Mesendoderm (in vitro differentiated cells): ENCODE data around the gene PEMT. TPM values are rescaled to one million over a fixed set of nuclear protein-coding genes. Genes with fewer than 3 reads are reported as not detected.
A peak's percentile ranks its signal among the peaks of the same experiment; 100 is the strongest.
"Not testable (repeated sequence)": the region's sequence is repeated elsewhere in the genome, so short reads cannot be mapped to it uniquely, and the experiment has no call there.

Source experiments
- DNase-seq: peaks from one replicate; pipeline ENCODE4 v3.0.0; 2013
- H2AK5ac ChIP-seq: 2 replicates; pipeline ENCODE4 v1.6.1; 2013; ENCODE audit warnings: low read length, inconsistent platforms
- H2BK120ac ChIP-seq: 2 replicates; pipeline ENCODE4 v1.6.1; 2013; ENCODE audit warnings: low read depth, mild to moderate bottlenecking, low read length, moderate library complexity, mixed read lengths
- H2BK15ac ChIP-seq: replicated peaks from 2 replicates; pipeline ENCODE4 v1.6.1; 2013; ENCODE audit warnings: low read depth, mild to moderate bottlenecking, moderate library complexity
- H2BK5ac ChIP-seq: 2 replicates; pipeline ENCODE4 v1.6.1; 2013; ENCODE audit warnings: low read length, inconsistent platforms
- H3K18ac ChIP-seq: 2 replicates; pipeline ENCODE4 v1.6.1; 2013; ENCODE audit warnings: mild to moderate bottlenecking, low read length, mixed read lengths
- H3K23ac ChIP-seq: one replicate; pipeline ENCODE4 v1.6.1; 2013; ENCODE audit warnings: low read length
- H3K27ac ChIP-seq: 2 replicates; pipeline ENCODE4 v1.5.1; 2013; ENCODE audit warnings: low read depth, mild to moderate bottlenecking, inconsistent platforms, low read length, moderate library complexity
- H3K27me3 ChIP-seq: 2 replicates; pipeline ENCODE4 v1.6.1; 2013; ENCODE audit warnings: low read length, control low read depth, mild to moderate bottlenecking, inconsistent platforms; ENCODE audit not compliant: insufficient read depth, poor library complexity
- H3K36me3 ChIP-seq: 2 replicates; pipeline ENCODE4 v1.6.1; 2013; ENCODE audit warnings: low read length, inconsistent platforms; ENCODE audit not compliant: control insufficient read depth, insufficient read depth
- H3K4ac ChIP-seq: one replicate; pipeline ENCODE4 v1.6.1; 2013; ENCODE audit warnings: low read depth, mild to moderate bottlenecking, low read length, moderate library complexity
- H3K4me1 ChIP-seq: 2 replicates; pipeline ENCODE4 v1.6.1; 2013; ENCODE audit warnings: low read depth, low read length, inconsistent platforms; ENCODE audit not compliant: control insufficient read depth
- H3K4me2 ChIP-seq: 2 replicates; pipeline ENCODE4 v1.6.1; 2013; ENCODE audit warnings: low read length
- H3K4me3 ChIP-seq: 2 replicates; pipeline ENCODE4 v1.5.1; 2013; ENCODE audit warnings: mild to moderate bottlenecking, low read length
- H3K56ac ChIP-seq: one replicate; pipeline ENCODE4 v1.6.1; 2013; ENCODE audit warnings: low read length
- H3K79me1 ChIP-seq: 2 replicates; pipeline ENCODE4 v1.6.1; 2013; ENCODE audit warnings: low read length, inconsistent platforms
- H3K79me2 ChIP-seq: 2 replicates; pipeline ENCODE4 v1.6.1; 2013; ENCODE audit warnings: mild to moderate bottlenecking, low read length; ENCODE audit not compliant: control insufficient read depth, insufficient read depth
- H3K9ac ChIP-seq: 2 replicates; pipeline ENCODE4 v1.6.1; 2013; ENCODE audit warnings: low read length, inconsistent platforms
- H4K5ac ChIP-seq: one replicate; pipeline ENCODE4 v1.6.1; 2013; ENCODE audit warnings: low read length
- H4K8ac ChIP-seq: one replicate; pipeline ENCODE4 v1.6.1; 2013; ENCODE audit warnings: low read depth, mild to moderate bottlenecking, control low read depth, low read length, moderate library complexity
- WGBS: extraction: QIAGEN DNeasy Blood & Tissue Kit; methylation state at CpG from one replicate; pipeline ENCODE4 v1.1.7; 2013; ENCODE audit warnings: low lambda C conversion rate, missing lambda C conversion rate; ENCODE audit not compliant: insufficient coverage; ENCODE audit errors: extremely low coverage; 5-methylcytosine and 5-hydroxymethylcytosine counted together
- polyA plus RNA-seq, 2 experiments: library from polyadenylated mRNA; stranded (reverse); fragments of 200-250 nt; gene quantifications; one replicate each; pipeline ENCODE4 v1.2.3, GENCODE V29; 2013

Gene PEMT, protein sequence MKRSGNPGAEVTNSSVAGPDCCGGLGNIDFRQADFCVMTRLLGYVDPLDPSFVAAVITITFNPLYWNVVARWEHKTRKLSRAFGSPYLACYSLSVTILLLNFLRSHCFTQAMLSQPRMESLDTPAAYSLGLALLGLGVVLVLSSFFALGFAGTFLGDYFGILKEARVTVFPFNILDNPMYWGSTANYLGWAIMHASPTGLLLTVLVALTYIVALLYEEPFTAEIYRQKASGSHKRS
- polyA plus RNA-seq (2013, experiment 1 of 2), result 32.2 TPM
- 34.1 TPM for polyA plus RNA-seq (2013, experiment 2 of 2)

DNA sequence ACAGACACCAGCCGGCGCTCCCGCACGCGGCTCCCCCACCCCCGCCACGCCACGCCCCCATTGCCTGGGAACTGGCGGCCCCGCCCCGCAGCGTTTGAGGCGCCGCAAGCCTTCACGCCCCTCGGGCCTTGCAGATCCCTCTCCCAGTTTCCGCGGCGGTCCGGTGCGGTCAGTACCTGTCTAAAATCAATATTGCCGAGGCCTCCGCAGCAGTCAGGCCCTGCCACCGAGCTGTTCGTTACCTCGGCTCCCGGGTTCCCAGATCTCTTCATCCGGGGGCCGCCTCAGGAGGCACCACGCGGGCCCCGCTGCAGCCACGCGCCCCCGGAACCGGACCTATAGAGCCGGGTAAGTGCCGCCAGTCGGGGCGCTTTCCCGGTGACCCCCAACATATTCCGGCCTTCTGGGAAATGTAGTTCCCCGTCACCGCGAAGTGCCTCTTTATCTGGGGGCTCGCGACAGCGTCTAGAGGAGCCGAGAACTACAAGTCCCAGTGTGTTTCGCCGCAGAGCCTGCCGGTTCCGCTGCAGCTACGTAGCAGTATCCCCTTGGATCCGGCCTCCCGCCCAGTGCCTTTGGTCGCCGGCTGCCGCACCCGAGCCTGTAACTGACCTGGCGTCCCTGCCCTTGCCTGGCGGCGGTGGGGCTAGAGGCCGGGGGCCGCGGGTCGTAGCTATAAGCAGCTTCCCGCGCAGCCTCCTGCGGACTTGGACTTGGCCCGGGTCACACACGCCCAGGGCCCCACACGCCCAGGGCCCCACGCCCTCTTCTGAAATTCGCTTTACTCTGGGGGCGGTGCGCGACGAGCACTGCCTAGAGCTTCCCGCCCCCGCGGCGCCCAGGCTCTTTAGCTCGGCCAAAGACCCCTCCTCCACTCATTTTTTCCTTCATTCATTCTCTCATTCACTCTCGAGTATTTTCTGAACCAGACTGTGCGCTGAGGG is at the start of gene PEMT:
TSS of gene PEMT (minus strand) at position 354 of the 944 bp plus-strand sequence. CDS start at position 272, 82 bp downstream.
- Histone ChIP-seq H3K23ac (peak within 1 kb of the TSS; percentile 97), H2BK15ac (no peak within 1 kb of the TSS), H4K8ac (peak within 1 kb of the TSS; percentile 95), H3K4ac (peak within 1 kb of the TSS; percentile 63), H3K18ac (peak within 1 kb of the TSS; percentile 98), H2BK120ac (peak within 1 kb of the TSS; percentile 73), H3K4me1 (peaks cover 6% of the 10 kb centered on the region), H3K9ac (peak within 1 kb of the TSS; percentile 99), H3K56ac (peak within 1 kb of the TSS; percentile 100), H3K27ac (peak within 1 kb of the TSS; percentile 93), H3K79me1 (peaks cover 9% of the 10 kb centered on the region), H2BK5ac (no peak within 1 kb of the TSS), H3K36me3 (no peaks in the 10 kb centered on the region), H3K79me2 (peaks cover 8% of the 10 kb centered on the region), H3K4me2 (peak within 1 kb of the TSS; percentile 100), H4K5ac (no peak within 1 kb of the TSS), H3K4me3 (peak within 1 kb of the TSS; percentile 93), H3K27me3 (no peaks in the 10 kb centered on the region), H2AK5ac (peak within 1 kb of the TSS; percentile 96)
- DNase-seq, result peak; percentile 99
- WGBS, result no CpG with 5 or more reads among the region's 86 CpGs

DNA sequence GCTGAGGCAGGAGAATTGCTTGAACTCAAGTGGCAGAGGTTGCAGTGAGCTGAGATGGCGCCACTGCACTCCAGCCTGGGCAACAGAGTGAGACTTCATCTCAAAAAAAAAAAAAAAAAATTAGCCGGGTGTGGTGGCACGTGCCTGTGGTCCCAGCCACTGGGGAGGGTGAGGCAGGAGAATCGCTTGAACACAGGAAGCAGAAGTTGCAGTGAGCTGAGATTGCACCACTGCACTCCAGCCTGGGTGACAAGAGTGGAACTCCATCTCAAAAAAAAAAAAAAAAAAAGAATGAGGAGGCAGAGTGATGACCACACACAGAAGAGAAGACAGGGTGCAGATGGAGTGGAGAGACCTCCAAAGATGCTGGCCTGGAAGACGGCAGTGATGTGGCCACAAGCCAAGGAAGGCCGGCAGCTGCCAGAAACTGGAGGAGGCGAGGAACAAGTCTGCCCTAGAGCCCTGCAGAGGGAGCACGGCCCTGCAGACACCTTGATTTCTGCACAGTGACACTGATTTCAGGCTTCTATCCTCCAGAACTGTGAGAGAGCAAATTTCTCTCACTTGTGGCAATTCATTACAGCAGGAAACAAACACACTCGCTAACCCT is 48.3 kb upstream of the PEMT start:
- H3K27ac ChIP-seq, H3K4ac ChIP-seq, H3K79me2 ChIP-seq, H2BK5ac ChIP-seq, H3K9ac ChIP-seq, H2AK5ac ChIP-seq, H2BK15ac ChIP-seq, H2BK120ac ChIP-seq, H3K36me3 ChIP-seq, H3K27me3 ChIP-seq, H3K4me3 ChIP-seq, H4K5ac ChIP-seq, H3K18ac ChIP-seq, H3K79me1 ChIP-seq, H4K8ac ChIP-seq, H3K23ac ChIP-seq, DNase-seq, H3K56ac ChIP-seq, H3K4me1 ChIP-seq, H3K4me2 ChIP-seq: not testable (repeated sequence)
- WGBS, result no CpG with 5 or more reads among the region's 9 CpGs

DNA sequence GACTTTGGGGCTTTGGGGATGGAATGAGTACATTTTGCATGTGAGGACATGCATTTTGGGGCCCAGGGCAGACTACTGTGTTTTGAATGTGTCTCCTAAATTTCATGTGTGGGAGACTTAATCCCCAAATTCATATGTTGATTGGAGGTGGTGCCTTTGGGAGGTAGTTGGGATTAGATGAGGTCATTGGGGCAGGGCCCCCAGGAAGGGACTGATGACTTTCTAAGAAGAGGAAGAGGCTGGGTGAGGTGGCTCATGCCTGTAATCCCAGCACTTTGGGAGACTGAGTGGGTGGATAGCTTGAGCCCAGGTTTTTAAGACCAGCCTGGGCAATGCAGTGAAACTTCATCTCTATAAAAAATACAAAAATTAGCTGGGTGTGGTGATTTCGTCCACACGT is 47.0 kb upstream of the PEMT start:
- no peak overlapping the region for H3K56ac ChIP-seq
- H3K79me2 ChIP-seq, result no peaks in the 10 kb centered on the region
- H3K79me1 ChIP-seq, result no peaks in the 10 kb centered on the region
- H3K27me3 ChIP-seq, result no peaks in the 10 kb centered on the region
- no peaks in the 10 kb centered on the region for H3K4me1 ChIP-seq
- H2BK120ac ChIP-seq, result no peak overlapping the region
- H3K4me3 ChIP-seq, result no peak overlapping the region
- no peak for DNase-seq
- no peak overlapping the region for H4K8ac ChIP-seq
- no peaks in the 10 kb centered on the region for H3K36me3 ChIP-seq
- no peak overlapping the region for H3K23ac ChIP-seq
- no peak overlapping the region for H2BK15ac ChIP-seq
- no peak overlapping the region for H3K18ac ChIP-seq
- no peak overlapping the region for H3K9ac ChIP-seq
- H3K4me2 ChIP-seq, result no peak overlapping the region
- no peak overlapping the region for H2BK5ac ChIP-seq
- H3K4ac ChIP-seq, result no peak overlapping the region
- no CpG with 5 or more reads among the region's 2 CpGs for WGBS
- no peak overlapping the region for H2AK5ac ChIP-seq
- H4K5ac ChIP-seq, result no peak overlapping the region
- no peak overlapping the region for H3K27ac ChIP-seq

DNA sequence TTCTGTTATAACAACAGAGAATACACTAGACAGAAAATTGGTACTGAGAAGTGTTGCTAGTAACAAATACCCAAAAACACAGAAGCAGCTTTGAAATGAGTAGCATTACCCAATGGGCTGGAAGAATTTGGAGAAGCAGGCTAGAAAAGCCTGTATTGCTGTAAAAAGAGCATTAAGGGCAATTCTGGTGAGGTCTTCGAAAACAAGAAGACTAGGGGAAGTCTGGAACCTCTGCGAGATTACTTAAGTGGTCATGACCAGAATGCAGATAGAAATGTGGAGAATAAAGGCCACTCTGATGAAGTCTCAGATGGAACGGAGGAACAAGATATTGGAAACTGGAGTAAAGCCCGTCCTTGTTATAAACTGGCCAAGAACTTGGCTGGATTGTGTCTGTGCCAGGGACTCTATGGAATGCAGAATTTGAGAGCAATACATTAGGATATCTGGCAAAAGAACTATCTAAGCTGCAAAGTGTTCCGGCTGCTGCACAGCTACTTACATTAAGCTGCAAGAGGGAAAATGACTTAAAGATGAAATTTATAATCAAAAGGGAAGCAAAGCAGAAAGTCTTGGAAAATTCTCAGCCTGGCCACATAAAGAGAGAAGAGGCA is 44.9 kb upstream of the PEMT start:
- H3K36me3 ChIP-seq, result no peaks in the 10 kb centered on the region
- no peaks in the 10 kb centered on the region for H3K79me1 ChIP-seq
- no peaks in the 10 kb centered on the region for H3K79me2 ChIP-seq
- no peak overlapping the region for H2BK5ac ChIP-seq
- H2AK5ac ChIP-seq, result no peak overlapping the region
- H3K4me3 ChIP-seq, result no peak overlapping the region
- H2BK120ac ChIP-seq, result no peak overlapping the region
- H4K8ac ChIP-seq, result no peak overlapping the region
- no peak overlapping the region for H3K23ac ChIP-seq
- H3K18ac ChIP-seq, result no peak overlapping the region
- H3K27me3 ChIP-seq, result no peaks in the 10 kb centered on the region
- no peaks in the 10 kb centered on the region for H3K4me1 ChIP-seq
- no peak overlapping the region for H2BK15ac ChIP-seq
- WGBS, result no CpG with 5 or more reads among the region's 5 CpGs
- H3K9ac ChIP-seq, result no peak overlapping the region
- no peak for DNase-seq
- H3K4ac ChIP-seq, result no peak overlapping the region
- H3K27ac ChIP-seq, result no peak overlapping the region
- no peak overlapping the region for H3K4me2 ChIP-seq
- H4K5ac ChIP-seq, result no peak overlapping the region
- H3K56ac ChIP-seq, result no peak overlapping the region

DNA sequence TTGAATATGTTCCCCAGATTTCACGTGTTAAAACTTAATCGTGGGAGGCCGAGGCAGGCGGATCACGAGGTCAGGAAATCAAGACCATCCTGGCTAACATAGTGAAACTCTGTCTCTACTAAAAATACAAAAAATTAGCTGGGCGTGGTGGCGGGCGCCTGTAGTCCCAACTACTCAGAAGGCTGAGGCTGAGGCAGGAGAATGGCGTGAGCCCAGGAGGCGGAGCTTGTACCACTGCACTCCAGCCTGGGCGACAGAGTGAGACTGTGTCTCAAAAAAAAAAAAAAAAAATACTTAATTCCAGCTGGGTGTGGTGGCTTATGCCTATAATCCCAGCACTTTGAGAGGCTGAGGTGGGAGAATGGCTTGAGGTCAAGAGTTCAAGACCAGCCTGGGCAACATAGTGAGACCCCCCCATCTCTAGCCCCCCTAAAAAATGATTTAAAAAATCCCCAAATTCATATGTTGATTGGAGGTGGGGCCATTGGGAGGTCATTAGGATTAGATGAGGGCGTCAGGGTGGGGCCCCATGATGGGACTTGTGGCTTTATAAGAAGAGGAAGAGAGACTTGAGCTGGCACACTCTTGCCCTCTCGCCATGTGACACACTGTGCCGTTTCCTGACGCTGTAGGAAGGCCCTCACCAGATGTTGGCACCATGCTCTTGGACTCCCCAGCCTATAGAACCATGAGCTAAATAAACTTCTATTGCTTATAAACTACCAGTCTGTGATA is 44.2 kb upstream of the PEMT start:
- H3K18ac ChIP-seq, H3K27me3 ChIP-seq, H3K9ac ChIP-seq, H2BK5ac ChIP-seq, H4K5ac ChIP-seq, H3K56ac ChIP-seq, H3K23ac ChIP-seq, H3K79me1 ChIP-seq, H2BK120ac ChIP-seq, H2AK5ac ChIP-seq, H3K36me3 ChIP-seq, H3K79me2 ChIP-seq, H3K27ac ChIP-seq, H3K4ac ChIP-seq, H2BK15ac ChIP-seq, H3K4me1 ChIP-seq, H3K4me2 ChIP-seq, H3K4me3 ChIP-seq, DNase-seq, H4K8ac ChIP-seq: not testable (repeated sequence)
- no CpG with 5 or more reads among the region's 15 CpGs for WGBS
